HUES64 (cell line): ENCODE data around the gene GRID1.

ENCODE experiments used
- H3K27ac ChIP-seq: 2 replicates; pipeline ENCODE4 v1.7.0; 2013; ENCODE audit warnings: low read depth, low read length, inconsistent platforms
- H3K27me3 ChIP-seq: 2 replicates; pipeline ENCODE4 v1.6.1; 2013; ENCODE audit warnings: mild to moderate bottlenecking, low read length; ENCODE audit not compliant: insufficient read depth
- H3K36me3 ChIP-seq: 2 replicates; pipeline ENCODE4 v1.6.1; 2013; ENCODE audit warnings: mild to moderate bottlenecking, low read length; ENCODE audit not compliant: insufficient read depth
- H3K4me1 ChIP-seq: 2 replicates; pipeline ENCODE4 v1.6.1; 2013; ENCODE audit warnings: mild to moderate bottlenecking, low read length, moderate library complexity; ENCODE audit not compliant: insufficient read depth
- H3K4me3 ChIP-seq: 2 replicates; pipeline ENCODE4 v1.5.1; 2013; ENCODE audit warnings: mild to moderate bottlenecking, low read length, moderate library complexity
- H3K9ac ChIP-seq: 2 replicates; pipeline ENCODE4 v1.6.1; 2013; ENCODE audit warnings: mild to moderate bottlenecking, low read depth, low read length
- H3K9me3 ChIP-seq: 2 replicates; pipeline ENCODE4 v1.6.1; 2013; ENCODE audit warnings: low read depth, low read length; ENCODE audit not compliant: insufficient read depth
- WGBS: fragments of 150-250, 120-280 bp; methylation state at CpG from one replicate; pipeline ENCODE4 v1.1.7; 2013; ENCODE audit warnings: missing lambda C conversion rate; 5-methylcytosine and 5-hydroxymethylcytosine counted together

GRID1 gene

GRCh38 chr10:86226781-86227201, 139.8 kb downstream of the GRID1 start:
- H3K9me3 ChIP-seq: no peaks in the 10 kb centered on the region
- no peak overlapping the region for H3K27ac ChIP-seq
- no peaks in the 10 kb centered on the region for H3K4me1 ChIP-seq
- H3K36me3 ChIP-seq: no peaks in the 10 kb centered on the region
- no peak overlapping the region for H3K9ac ChIP-seq
- no peak overlapping the region for H3K4me3 ChIP-seq
- WGBS: 94% methylated on average over 3 of the region's 3 CpGs
- H3K27me3 ChIP-seq: no peaks in the 10 kb centered on the region

- H3K9ac ChIP-seq: no peak overlapping the region
- no peaks in the 10 kb centered on the region for H3K27me3 ChIP-seq
- no peaks in the 10 kb centered on the region for H3K9me3 ChIP-seq
- H3K27ac ChIP-seq: no peak overlapping the region
- H3K36me3 ChIP-seq: no peaks in the 10 kb centered on the region
- H3K4me1 ChIP-seq: no peaks in the 10 kb centered on the region
- 97% methylated on average over 8 of the region's 8 CpGs for WGBS
- no peak overlapping the region for H3K4me3 ChIP-seq
These were observed 140.6 kb downstream of the GRID1 start for GRCh38 chr10:86226016-86226415.

GRCh38 chr10:86225103-86225782, 141.4 kb downstream of the GRID1 start:
- no peak overlapping the region for H3K4me3 ChIP-seq
- no peak overlapping the region for H3K27ac ChIP-seq
- WGBS: 77% methylated on average over 10 of the region's 10 CpGs
- no peaks in the 10 kb centered on the region for H3K36me3 ChIP-seq
- no peak overlapping the region for H3K9ac ChIP-seq
- H3K4me1 ChIP-seq: no peaks in the 10 kb centered on the region
- no peaks in the 10 kb centered on the region for H3K9me3 ChIP-seq
- H3K27me3 ChIP-seq: no peaks in the 10 kb centered on the region

- Histone ChIP-seq H3K9ac (no peak overlapping the region), H3K27ac (no peak overlapping the region), H3K27me3 (no peaks in the 10 kb centered on the region), H3K9me3 (no peaks in the 10 kb centered on the region), H3K4me3 (no peak overlapping the region), H3K36me3 (no peaks in the 10 kb centered on the region), H3K4me1 (no peaks in the 10 kb centered on the region)
- WGBS: 79% methylated on average over 7 of the region's 8 CpGs
These were observed 142.1 kb downstream of the GRID1 start for GRCh38 chr10:86224354-86225102.

GRCh38 chr10:86223256-86223655, 143.3 kb downstream of the GRID1 start:
- no peak overlapping the region for H3K27ac ChIP-seq
- H3K9me3 ChIP-seq: no peaks in the 10 kb centered on the region
- no peak overlapping the region for H3K9ac ChIP-seq
- no peak overlapping the region for H3K4me3 ChIP-seq
- no peaks in the 10 kb centered on the region for H3K4me1 ChIP-seq
- H3K27me3 ChIP-seq: no peaks in the 10 kb centered on the region
- WGBS: 72% methylated on average over 3 of the region's 3 CpGs
- H3K36me3 ChIP-seq: no peaks in the 10 kb centered on the region

- Histone ChIP-seq H3K9ac (no peak overlapping the region), H3K27me3 (no peaks in the 10 kb centered on the region), H3K27ac (no peak overlapping the region), H3K4me3 (no peak overlapping the region), H3K9me3 (no peaks in the 10 kb centered on the region), H3K36me3 (no peaks in the 10 kb centered on the region), H3K4me1 (no peaks in the 10 kb centered on the region)
- WGBS: 90% methylated on average over 3 of the region's 3 CpGs
These were observed 143.9 kb downstream of the GRID1 start for GRCh38 chr10:86222687-86223086.

GRCh38 chr10:86222336-86222650, 144.3 kb downstream of the GRID1 start:
- 92% methylated on average over 4 of the region's 4 CpGs for WGBS
- no peak overlapping the region for H3K27ac ChIP-seq
- no peaks in the 10 kb centered on the region for H3K4me1 ChIP-seq

GRCh38 chr10:86221442-86222335, 144.9 kb downstream of the GRID1 start:
- Histone ChIP-seq H3K27me3 (no peaks in the 10 kb centered on the region), H3K27ac (no peak overlapping the region), H3K4me3 (no peak overlapping the region), H3K9me3 (no peaks in the 10 kb centered on the region), H3K36me3 (no peaks in the 10 kb centered on the region), H3K4me1 (no peaks in the 10 kb centered on the region), H3K9ac (no peak overlapping the region)
- WGBS: 82% methylated on average over 6 of the region's 7 CpGs

More at GRCh38 chr10:86222336-86222650, 144.3 kb downstream of the GRID1 start:
- Histone ChIP-seq H3K36me3 (no peaks in the 10 kb centered on the region), H3K4me3 (no peak overlapping the region), H3K27me3 (no peaks in the 10 kb centered on the region), H3K9me3 (no peaks in the 10 kb centered on the region), H3K9ac (no peak overlapping the region)

GRCh38 chr10:86220626-86221025, 146.0 kb downstream of the GRID1 start:
- Histone ChIP-seq H3K4me1 (no peaks in the 10 kb centered on the region), H3K27ac (no peak overlapping the region), H3K4me3 (no peak overlapping the region), H3K27me3 (no peaks in the 10 kb centered on the region), H3K36me3 (no peaks in the 10 kb centered on the region), H3K9me3 (no peaks in the 10 kb centered on the region), H3K9ac (no peak overlapping the region)
- WGBS: 94% methylated on average over 6 of the region's 6 CpGs

GRCh38 chr10:86219271-86219670, 147.3 kb downstream of the GRID1 start:
- 87% methylated on average over 8 of the region's 8 CpGs for WGBS

GRCh38 chr10:86218842-86219241, 147.8 kb downstream of the GRID1 start:
- Histone ChIP-seq H3K4me3 (no peak overlapping the region), H3K36me3 (no peaks in the 10 kb centered on the region), H3K4me1 (no peaks in the 10 kb centered on the region), H3K9ac (no peak overlapping the region), H3K27ac (no peak overlapping the region), H3K27me3 (no peaks in the 10 kb centered on the region), H3K9me3 (no peaks in the 10 kb centered on the region)
- 94% methylated on average over 5 of the region's 5 CpGs for WGBS

More at GRCh38 chr10:86219271-86219670, 147.3 kb downstream of the GRID1 start:
- Histone ChIP-seq H3K27ac (no peak overlapping the region), H3K9ac (no peak overlapping the region), H3K4me1 (no peaks in the 10 kb centered on the region), H3K27me3 (no peaks in the 10 kb centered on the region), H3K9me3 (no peaks in the 10 kb centered on the region), H3K36me3 (no peaks in the 10 kb centered on the region), H3K4me3 (no peak overlapping the region)
